Measurements from ENCODE around the gene NOP10.

Gene NOP10

GRCh38 chr15:34314491-34315490 lies 28.1 kb downstream of the NOP10 start:
- WGBS, result 96% methylated on average over 2 of the region's 3 CpGs
- Histone ChIP-seq H2BK5ac (ENCODE audit: low read depth, low read length, poor library complexity, severe bottlenecking) (no peak overlapping the region), H2AFZ (ENCODE audit: low read depth, low read length) (no peak overlapping the region), H3K4me2 (ENCODE audit: low read length, poor library complexity, severe bottlenecking) (no peak overlapping the region), H3K4me3 (ENCODE audit: insufficient read depth in 1 of 2, low read depth in 1 of 2, low read length in 2 of 2) (no peak overlapping the region), H3K27me3 (ENCODE audit: control insufficient read depth in 1 of 2, insufficient read depth in 1 of 2, low read length in 2 of 2) (no peaks in the 10 kb centered on the region), H2BK12ac (ENCODE audit: low read length in 2 of 2) (no peak overlapping the region), H2AK5ac (ENCODE audit: low read length, severe bottlenecking) (no peak overlapping the region), H3K4ac (ENCODE audit: low read depth in 1 of 2, low read length in 2 of 2) (no peak overlapping the region), H3K14ac (ENCODE audit: low read length in 2 of 2) (no peak overlapping the region), H4K91ac (ENCODE audit: low read length) (no peak overlapping the region), H3K9me3 (ENCODE audit: control insufficient read depth, low read length) (no peaks in the 10 kb centered on the region), H2BK15ac (ENCODE audit: low read depth, poor library complexity, severe bottlenecking) (no peak overlapping the region), H3K23ac (ENCODE audit: low read length in 2 of 2) (no peak overlapping the region), H2BK120ac (ENCODE audit: low read depth, low read length) (no peak overlapping the region), H3K79me1 (replicated peaks; ENCODE audit: low read length, poor library complexity, severe bottlenecking) (peaks cover 13% of the 10 kb centered on the region), H3K4me1 (ENCODE audit: control insufficient read depth, insufficient read depth, low read depth, low read length) (no peaks in the 10 kb centered on the region), H3K36me3 (ENCODE audit: control insufficient read depth in 1 of 2, insufficient read depth in 2 of 2, low read depth in 1 of 2, low read length in 2 of 2) (peaks cover 0 to 9% of the 10 kb centered on the region in 2 experiments), H3K9ac (ENCODE audit: low read length) (no peak overlapping the region), H3K18ac (ENCODE audit: low read depth in 1 of 2, low read length in 2 of 2) (no peak overlapping the region), H3K27ac (ENCODE audit: low read length, poor library complexity, severe bottlenecking) (no peak overlapping the region), H4K8ac (ENCODE audit: low read length) (no peak overlapping the region)
- no peak for DNase-seq

- H3K9ac ChIP-seq (ENCODE audit: low read length), result no peak overlapping the region
- H3K4me3 ChIP-seq (ENCODE audit: insufficient read depth in 1 of 2, low read depth in 1 of 2, low read length in 2 of 2), result no peak overlapping the region
- H3K27me3 ChIP-seq (ENCODE audit: control insufficient read depth in 1 of 2, insufficient read depth in 1 of 2, low read length in 2 of 2), result no peaks in the 10 kb centered on the region
- no peak overlapping the region for H3K4me2 ChIP-seq (ENCODE audit: low read length, poor library complexity, severe bottlenecking)
- H2BK120ac ChIP-seq (ENCODE audit: low read depth, low read length), result no peak overlapping the region
- no peak overlapping the region for H3K14ac ChIP-seq (ENCODE audit: low read length in 2 of 2)
- H3K79me1 ChIP-seq (replicated peaks; ENCODE audit: low read length, poor library complexity, severe bottlenecking), result peaks cover 10% of the 10 kb centered on the region
- H3K9me3 ChIP-seq (ENCODE audit: control insufficient read depth, low read length), result no peaks in the 10 kb centered on the region
- no peak overlapping the region for H2BK15ac ChIP-seq (ENCODE audit: low read depth, poor library complexity, severe bottlenecking)
- no peak overlapping the region for H2BK5ac ChIP-seq (ENCODE audit: low read depth, low read length, poor library complexity, severe bottlenecking)
- no peak overlapping the region for H3K27ac ChIP-seq (ENCODE audit: low read length, poor library complexity, severe bottlenecking)
- no peak overlapping the region for H2AFZ ChIP-seq (ENCODE audit: low read depth, low read length)
- no peak for DNase-seq
- peaks cover 0 to 9% of the 10 kb centered on the region in 2 experiments for H3K36me3 ChIP-seq (ENCODE audit: control insufficient read depth in 1 of 2, insufficient read depth in 2 of 2, low read depth in 1 of 2, low read length in 2 of 2)
- no peak overlapping the region for H2AK5ac ChIP-seq (ENCODE audit: low read length, severe bottlenecking)
- H2BK12ac ChIP-seq (ENCODE audit: low read length in 2 of 2), result no peak overlapping the region
- no peaks in the 10 kb centered on the region for H3K4me1 ChIP-seq (ENCODE audit: control insufficient read depth, insufficient read depth, low read depth, low read length)
- no peak overlapping the region for H3K4ac ChIP-seq (ENCODE audit: low read depth in 1 of 2, low read length in 2 of 2)
- 83% methylated on average over 1 of the region's 1 CpG for WGBS
- no peak overlapping the region for H4K8ac ChIP-seq (ENCODE audit: low read length)
- H3K18ac ChIP-seq (ENCODE audit: low read depth in 1 of 2, low read length in 2 of 2), result no peak overlapping the region
- no peak overlapping the region for H4K91ac ChIP-seq (ENCODE audit: low read length)
- H3K23ac ChIP-seq (ENCODE audit: low read length in 2 of 2), result no peak overlapping the region
Measured at GRCh38 chr15:34311563-34311962, 31.4 kb downstream of the NOP10 start.

GRCh38 chr15:34304613-34305012 lies 38.3 kb downstream of the NOP10 start:
- Histone ChIP-seq H3K9me3 (ENCODE audit: control insufficient read depth, low read length) (no peaks in the 10 kb centered on the region), H2BK5ac (ENCODE audit: low read depth, low read length, poor library complexity, severe bottlenecking) (no peak overlapping the region), H3K4me2 (ENCODE audit: low read length, poor library complexity, severe bottlenecking) (no peak overlapping the region), H3K36me3 (ENCODE audit: control insufficient read depth in 1 of 2, insufficient read depth in 2 of 2, low read depth in 1 of 2, low read length in 2 of 2) (no peaks in the 10 kb centered on the region), H4K8ac (ENCODE audit: low read length) (no peak overlapping the region), H3K4ac (ENCODE audit: low read depth in 1 of 2, low read length in 2 of 2) (no peak overlapping the region), H3K4me1 (ENCODE audit: control insufficient read depth, insufficient read depth, low read depth, low read length) (no peaks in the 10 kb centered on the region), H3K18ac (ENCODE audit: low read depth in 1 of 2, low read length in 2 of 2) (no peak overlapping the region), H3K27me3 (ENCODE audit: control insufficient read depth in 1 of 2, insufficient read depth in 1 of 2, low read length in 2 of 2) (no peaks in the 10 kb centered on the region), H2BK120ac (ENCODE audit: low read depth, low read length) (no peak overlapping the region), H2AFZ (ENCODE audit: low read depth, low read length) (no peak overlapping the region), H3K4me3 (ENCODE audit: insufficient read depth in 1 of 2, low read depth in 1 of 2, low read length in 2 of 2) (no peak overlapping the region), H3K9ac (ENCODE audit: low read length) (no peak overlapping the region), H2BK15ac (ENCODE audit: low read depth, poor library complexity, severe bottlenecking) (no peak overlapping the region), H3K23ac (ENCODE audit: low read length in 2 of 2) (no peak overlapping the region), H3K14ac (ENCODE audit: low read length in 2 of 2) (no peak overlapping the region), H3K79me1 (replicated peaks; ENCODE audit: low read length, poor library complexity, severe bottlenecking) (peaks cover 5% of the 10 kb centered on the region), H2BK12ac (ENCODE audit: low read length in 2 of 2) (no peak overlapping the region), H3K27ac (ENCODE audit: low read length, poor library complexity, severe bottlenecking) (no peak overlapping the region), H2AK5ac (ENCODE audit: low read length, severe bottlenecking) (no peak overlapping the region), H4K91ac (ENCODE audit: low read length) (no peak overlapping the region)
- DNase-seq, result peak; percentile 62

- no peaks in the 10 kb centered on the region for H3K9me3 ChIP-seq (ENCODE audit: control insufficient read depth, low read length)
- WGBS, result 93% methylated on average over 3 of the region's 3 CpGs
Measured at GRCh38 chr15:34301058-34301457, 41.9 kb downstream of the NOP10 start.

More at GRCh38 chr15:34301058-34301457, 41.9 kb downstream of the NOP10 start:
- Histone ChIP-seq H4K8ac (ENCODE audit: low read length) (no peak overlapping the region), H2BK5ac (ENCODE audit: low read depth, low read length, poor library complexity, severe bottlenecking) (no peak overlapping the region), H3K23ac (ENCODE audit: low read length in 2 of 2) (no peak overlapping the region), H3K4me3 (ENCODE audit: insufficient read depth in 1 of 2, low read depth in 1 of 2, low read length in 2 of 2) (no peak overlapping the region), H3K4me1 (ENCODE audit: control insufficient read depth, insufficient read depth, low read depth, low read length) (no peaks in the 10 kb centered on the region), H3K27ac (ENCODE audit: low read length, poor library complexity, severe bottlenecking) (no peak overlapping the region), H3K4ac (ENCODE audit: low read depth in 1 of 2, low read length in 2 of 2) (no peak overlapping the region), H3K4me2 (ENCODE audit: low read length, poor library complexity, severe bottlenecking) (no peak overlapping the region), H3K27me3 (ENCODE audit: control insufficient read depth in 1 of 2, insufficient read depth in 1 of 2, low read length in 2 of 2) (no peaks in the 10 kb centered on the region), H2BK120ac (ENCODE audit: low read depth, low read length) (no peak overlapping the region), H2AK5ac (ENCODE audit: low read length, severe bottlenecking) (no peak overlapping the region), H2BK15ac (ENCODE audit: low read depth, poor library complexity, severe bottlenecking) (no peak overlapping the region), H4K91ac (ENCODE audit: low read length) (no peak overlapping the region), H2AFZ (ENCODE audit: low read depth, low read length) (no peak overlapping the region), H2BK12ac (ENCODE audit: low read length in 2 of 2) (no peak overlapping the region), H3K14ac (ENCODE audit: low read length in 2 of 2) (no peak overlapping the region), H3K18ac (ENCODE audit: low read depth in 1 of 2, low read length in 2 of 2) (no peak overlapping the region), H3K36me3 (ENCODE audit: control insufficient read depth in 1 of 2, insufficient read depth in 2 of 2, low read depth in 1 of 2, low read length in 2 of 2) (no peaks in the 10 kb centered on the region), H3K9ac (ENCODE audit: low read length) (no peak overlapping the region), H3K79me1 (replicated peaks; ENCODE audit: low read length, poor library complexity, severe bottlenecking) (peaks cover 5% of the 10 kb centered on the region)
- DNase-seq, result no peak
